ENCODE data around the gene C12orf57. TPM values are rescaled to one million over a fixed set of nuclear protein-coding genes. Genes with fewer than 3 reads are reported as not detected.

The C12orf57 gene
- total and polyA plus RNA-seq, 2 of the 13 experiments (the other 11 are each of a cell fraction or from before 2014, with no cell fraction given): 84.0 to 287 TPM

GRCh38 chr12:6912164-6912935, 31.5 kb upstream of the C12orf57 start:
- Histone ChIP-seq H3K4me2 (ENCODE audit: low read depth, low read length) (peak overlapping the region; percentile 96; the same call in 1 of the 2 replicates), H3K9ac (ENCODE audit: insufficient read depth, low read depth, low read length) (no peak overlapping the region), H3K79me2 (ENCODE audit: insufficient read depth, low read length) (peaks cover 17% of the 10 kb centered on the region), H3K36me3 (replicated peaks in 1 of 2; ENCODE audit: control insufficient read depth in 1 of 2, insufficient read depth in 2 of 2, low read length in 2 of 2) (peaks cover 2 to 11% of the 10 kb centered on the region in 2 experiments; a peak in 3 of 5 replicates), H3K4me3 (replicated peaks in 1 of 3; ENCODE audit: insufficient read depth in 1 of 3, low read depth in 2 of 3, low read length in 3 of 3) (0 out of 6 replicates have a peak overlapping the region, but pooled peaks of 1 of the 3 experiments have one; percentile 77), H3K9me3 (ENCODE audit: low read length) (no peaks in the 10 kb centered on the region), H3K27ac (ENCODE audit: extremely low read length, insufficient read depth, low read length) (no peak overlapping the region), H3K4me1 (ENCODE audit: insufficient read depth, low read length) (peaks cover 48% of the 10 kb centered on the region), H2AFZ (ENCODE audit: low read length) (no peak overlapping the region), H3K27me3 (ENCODE audit: control insufficient read depth in 1 of 2, insufficient read depth in 2 of 2, low read length in 2 of 2) (no peaks in the 10 kb centered on the region), H4K20me1 (ENCODE audit: insufficient read depth, low read length) (no peaks in the 10 kb centered on the region)
- in situ Hi-C loops (cut with HindIII; ENCODE audit: extremely low pct_ligation_motif_present, low pct_unique_long_range_greater_than_20kb): no loop called here
- WGBS (ENCODE audit: low lambda C conversion rate): 90% methylated on average over 14 of the region's 15 CpGs
- no peak for ATAC-seq
- POLR2A ChIA-PET: interaction anchor here (1.5 to 3.1 kb wide), 3 partner anchors 34 to 60 kb away, joined by 5 to 13 read pairs (median 9); partner anchors contain the start of genes SPSB2 and USP5
- intact Hi-C loops (cut with micrococcal nuclease; ENCODE audit: unreplicated experiment): no loop called here
- CTCF ChIA-PET (ENCODE audit: low intra/inter-chr PET ratio, low total read pairs): no interaction called here
- no peak for DNase-seq (ENCODE audit: low spot score)
- TF ChIP-seq MIXL1 (CRISPR knock-in tag; IDR thresholded peaks at IDR 0.05) (no peak), ZNF121 (CRISPR knock-in tag; IDR thresholded peaks at IDR 0.05) (0 out of 2 replicates have a peak, but pooled peaks have one; percentile 12)
- no peak for FAIRE-seq
- BruUV-seq (replicated peaks): no TSS peak

GRCh38 chr12:6914246-6914946, 29.4 kb upstream of the C12orf57 start, which contains the start of gene ENO2:
ENO2 (plus strand) TSS chr12:6914580; CDS start chr12:6915833, 1,253 bp downstream.
- peaks cover 5 to 17% of the 10 kb centered on the region in 2 experiments; a peak in 3 of 5 replicates for H3K36me3 ChIP-seq (replicated peaks in 1 of 2; ENCODE audit: control insufficient read depth in 1 of 2, insufficient read depth in 2 of 2, low read length in 2 of 2)
- H3K27ac ChIP-seq (ENCODE audit: extremely low read length, insufficient read depth, low read length): peak within 1 kb of the TSS; percentile 84
- CTCF ChIA-PET (ENCODE audit: low intra/inter-chr PET ratio, low total read pairs): no interaction called here
- H3K79me2 ChIP-seq (ENCODE audit: insufficient read depth, low read length): peaks cover 17% of the 10 kb centered on the region
- peak within 1 kb of the TSS; percentile 96 for H3K4me2 ChIP-seq (ENCODE audit: low read depth, low read length)
- ATAC-seq (peak; percentile 89), FAIRE-seq (no peak), DNase-seq (ENCODE audit: low spot score) (peak; percentile 44)
- in situ Hi-C loops (cut with HindIII; ENCODE audit: extremely low pct_ligation_motif_present, low pct_unique_long_range_greater_than_20kb) (no loop called here), intact Hi-C loops (cut with micrococcal nuclease; ENCODE audit: unreplicated experiment) (no loop called here)
- H2AFZ ChIP-seq (ENCODE audit: low read length): no peak within 1 kb of the TSS
- peaks cover 48% of the 10 kb centered on the region for H3K4me1 ChIP-seq (ENCODE audit: insufficient read depth, low read length)
- no peaks in the 10 kb centered on the region for H3K9me3 ChIP-seq (ENCODE audit: low read length)
- POLR2A ChIA-PET: interaction anchor here (0.6 to 3.1 kb wide), 13 partner anchors 9 to 194 kb away, joined by 3 to 15 read pairs (median 6); partner anchors contain the start of genes C12orf57, LRRC23, RNU7-1 and SPSB2
- WGBS (ENCODE audit: low lambda C conversion rate): 0% methylated on average over 18 of the region's 68 CpGs
- no peaks in the 10 kb centered on the region for H3K27me3 ChIP-seq (ENCODE audit: control insufficient read depth in 1 of 2, insufficient read depth in 2 of 2, low read length in 2 of 2)
- H3K4me3 ChIP-seq (replicated peaks in 1 of 3; ENCODE audit: insufficient read depth in 1 of 3, low read depth in 2 of 3, low read length in 3 of 3): peak within 1 kb of the TSS; percentile 63 to 90 (median 77)
- BruUV-seq (replicated peaks): TSS peak; percentile 61
- peak within 1 kb of the TSS; percentile 77 for H3K9ac ChIP-seq (ENCODE audit: insufficient read depth, low read depth, low read length)
- no peaks in the 10 kb centered on the region for H4K20me1 ChIP-seq (ENCODE audit: insufficient read depth, low read length)
- TF ChIP-seq TRIM24 (CRISPR knock-in tag; IDR thresholded peaks at IDR 0.05) (no peak), ZFY (CRISPR knock-in tag; IDR thresholded peaks at IDR 0.05) (peak; percentile 78), SNAPC2 (CRISPR knock-in tag; IDR thresholded peaks at IDR 0.05) (0 out of 2 replicates have a peak, but pooled peaks have one; percentile 6), CENPT (CRISPR knock-in tag; IDR thresholded peaks at IDR 0.05; ENCODE audit: low read depth) (0 out of 2 replicates have a peak, but pooled peaks have one; percentile 26), IKZF5 (CRISPR knock-in tag; IDR thresholded peaks at IDR 0.05) (0 out of 2 replicates have a peak, but pooled peaks have one; percentile 5), ZNF704 (CRISPR knock-in tag; IDR thresholded peaks at IDR 0.05; ENCODE audit: borderline replicate concordance) (0 out of 2 replicates have a peak, but pooled peaks have one; percentile 17), FUBP1 (CRISPR knock-in tag; IDR thresholded peaks at IDR 0.05; ENCODE audit: borderline replicate concordance) (no peak), ZNF607 (CRISPR knock-in tag; IDR thresholded peaks at IDR 0.05; ENCODE audit: borderline replicate concordance) (peak; percentile 46; the same call in 1 of the 2 replicates)
